PC-3 (cell line): ENCODE data around the gene ARHGAP12. TPM values are rescaled to one million over a fixed set of nuclear protein-coding genes. Genes with fewer than 3 reads are reported as not detected.

Experiments
- ATAC-seq: fragments of 200-7000 bp; cut with Tn5 transposase; 2 replicates; pipeline ENCODE4 v1.9.1; 2020; ENCODE audit warnings: mild to moderate bottlenecking, moderate library complexity
- BruUV-seq: library from RNA; stranded (reverse); fragments of 400-500 nt; replicated peaks from 2 replicates; lab custom pipeline; 2021; lab: Mats Ljungman, UMichigan
- CTCF ChIA-PET: fragments of 300-600 bp; sonication (Branson Sonifier 250); formaldehyde crosslinking; loops from one replicate; lab custom pipeline; 2022; ENCODE audit warnings: antibody characterized with exemption; lab: Charles Lee
- POLR2A ChIA-PET: fragments of 300-600 bp; sonication (Branson Sonifier 250); formaldehyde crosslinking; loops from one replicate; lab custom pipeline; 2022; ENCODE audit warnings: antibody characterized with exemption; ENCODE audit not compliant: unreplicated experiment; lab: Charles Lee
- DNase-seq: peaks from one replicate; pipeline ENCODE4 v3.0.0-alpha.2; 2015
- H2AFZ ChIP-seq: fragments of 300-600 bp; sonication (generic); 2 replicates; pipeline ENCODE4 v1.6.0; 2016; ENCODE audit warnings: antibody characterized with exemption, low read length
- H3F3A ChIP-seq: fragments of 300-600 bp; sonication (generic); one replicate; pipeline ENCODE4 v1.6.0; 2017; ENCODE audit warnings: antibody characterized with exemption, low read length, control low read depth, mild to moderate bottlenecking; ENCODE audit not compliant: unreplicated experiment
- H3K27ac ChIP-seq: fragments of 300-600 bp; sonication (generic); 2 replicates; pipeline ENCODE4 v1.5.1; 2016; ENCODE audit warnings: mild to moderate bottlenecking, low read length
- H3K27me3 ChIP-seq: fragments of 300-600 bp; sonication (generic); 2 replicates; pipeline ENCODE4 v1.6.1; 2016; ENCODE audit warnings: low read length, mixed read lengths
- H3K36me3 ChIP-seq: fragments of 300-600 bp; sonication (generic); 2 replicates; pipeline ENCODE4 v1.6.1; 2016; ENCODE audit warnings: low read depth, mixed run types, low read length, mixed read lengths
- H3K4me1 ChIP-seq: fragments of 300-600 bp; sonication (generic); 2 replicates; pipeline ENCODE4 v1.5.1; 2016; ENCODE audit warnings: low read length; ENCODE audit not compliant: insufficient read depth
- H3K4me2 ChIP-seq: fragments of 300-600 bp; sonication (generic); 2 replicates; pipeline ENCODE4 v1.6.0; 2016; ENCODE audit warnings: low read length
- H3K4me3 ChIP-seq: fragments of 300-600 bp; sonication (generic); 2 replicates; pipeline ENCODE4 v1.5.1; 2016; ENCODE audit warnings: mild to moderate bottlenecking, low read length, mixed read lengths
- H3K79me2 ChIP-seq: fragments of 300-600 bp; sonication (generic); 2 replicates; pipeline ENCODE4 v1.6.1; 2017; ENCODE audit warnings: low read length, mixed read lengths
- H3K9ac ChIP-seq: fragments of 300-600 bp; sonication (generic); 2 replicates; pipeline ENCODE4 v1.6.0; 2016; ENCODE audit warnings: mild to moderate bottlenecking, low read length
- H3K9me2 ChIP-seq: fragments of 300-600 bp; sonication (generic); replicated peaks from 2 replicates; pipeline ENCODE4 v1.6.1; 2016; ENCODE audit warnings: mixed run types, low read length, mixed read lengths
- H3K9me3 ChIP-seq: fragments of 300-600 bp; sonication (generic); 2 replicates; pipeline ENCODE4 v1.6.1; 2016; ENCODE audit warnings: low read length, mixed read lengths
- H4K20me1 ChIP-seq: fragments of 300-600 bp; sonication (generic); 2 replicates; pipeline ENCODE4 v1.6.1; 2016; ENCODE audit warnings: low read length, mixed read lengths
- EZH2 ChIP-seq: fragments of 300-600 bp; sonication (generic); IDR thresholded peaks from one replicate; pipeline ENCODE4 v1.6.1; 2017; ENCODE audit warnings: antibody characterized with exemption, mild to moderate bottlenecking, low read length; ENCODE audit not compliant: unreplicated experiment
- EZH2phosphoT487 ChIP-seq: fragments of 300-600 bp; sonication (generic); IDR thresholded peaks from 2 replicates; pipeline ENCODE4 v1.6.1; 2018; ENCODE audit warnings: mild to moderate bottlenecking, antibody characterized with exemption, low read length, borderline replicate concordance
- intact Hi-C: fragments of 100-400 bp; cut with micrococcal nuclease; formaldehyde crosslinking; loops from 2 replicates; pipeline ENCODE4 v1.9.0; 2023
- total RNA-seq: library from RNA; depleted of rRNA; stranded (reverse); fragments of >200 nt; gene quantifications from 2 replicates; pipeline ENCODE4 v1.2.3, GENCODE V29; 2014
- TF ChIP-seq, protein P1 (sequence below): fragments of 300-600 bp; sonication (generic); conservative IDR thresholded peaks from 2 replicates; pipeline ENCODE4 v1.5.1; 2017; ENCODE audit warnings: antibody characterized with exemption, low read depth, mild to moderate bottlenecking, low read length

The ARHGAP12 gene
- total RNA-seq, 1 experiment from 2014 or later: 16.6 TPM

DNA sequence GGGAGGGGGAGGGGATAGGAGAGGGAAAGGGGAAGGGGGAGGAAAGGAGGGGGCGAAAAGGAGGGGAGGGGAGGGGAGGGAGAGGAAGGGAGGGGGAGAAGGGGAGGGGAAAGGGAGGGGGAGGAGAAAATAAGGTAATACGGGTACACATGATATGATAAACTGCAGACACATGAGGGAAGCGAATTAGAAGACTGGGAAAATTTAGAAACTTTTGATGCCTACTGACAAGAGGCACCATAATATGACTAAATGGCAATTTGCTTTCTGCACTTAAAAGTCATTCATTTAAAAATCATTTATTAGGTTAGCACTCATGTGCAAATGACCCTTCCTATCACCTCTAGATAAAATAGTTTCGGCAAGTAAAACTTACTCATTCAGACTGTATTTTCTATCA, 73.6 kb downstream of the ARHGAP12 start:
- H2AFZ ChIP-seq: no peak overlapping the region
- H3K36me3 ChIP-seq: no peaks in the 10 kb centered on the region
- intact Hi-C loops: no loop called here
- no peaks in the 10 kb centered on the region for H3F3A ChIP-seq
- ChIA-PET CTCF (no interaction called here), POLR2A (no interaction called here)
- H3K9ac ChIP-seq: no peak overlapping the region
- DNase-seq (no peak), ATAC-seq (no peak)
- H3K79me2 ChIP-seq: no peaks in the 10 kb centered on the region
- no peak for TF ChIP-seq EZH2phosphoT487
- TF ChIP-seq, protein P1, sequence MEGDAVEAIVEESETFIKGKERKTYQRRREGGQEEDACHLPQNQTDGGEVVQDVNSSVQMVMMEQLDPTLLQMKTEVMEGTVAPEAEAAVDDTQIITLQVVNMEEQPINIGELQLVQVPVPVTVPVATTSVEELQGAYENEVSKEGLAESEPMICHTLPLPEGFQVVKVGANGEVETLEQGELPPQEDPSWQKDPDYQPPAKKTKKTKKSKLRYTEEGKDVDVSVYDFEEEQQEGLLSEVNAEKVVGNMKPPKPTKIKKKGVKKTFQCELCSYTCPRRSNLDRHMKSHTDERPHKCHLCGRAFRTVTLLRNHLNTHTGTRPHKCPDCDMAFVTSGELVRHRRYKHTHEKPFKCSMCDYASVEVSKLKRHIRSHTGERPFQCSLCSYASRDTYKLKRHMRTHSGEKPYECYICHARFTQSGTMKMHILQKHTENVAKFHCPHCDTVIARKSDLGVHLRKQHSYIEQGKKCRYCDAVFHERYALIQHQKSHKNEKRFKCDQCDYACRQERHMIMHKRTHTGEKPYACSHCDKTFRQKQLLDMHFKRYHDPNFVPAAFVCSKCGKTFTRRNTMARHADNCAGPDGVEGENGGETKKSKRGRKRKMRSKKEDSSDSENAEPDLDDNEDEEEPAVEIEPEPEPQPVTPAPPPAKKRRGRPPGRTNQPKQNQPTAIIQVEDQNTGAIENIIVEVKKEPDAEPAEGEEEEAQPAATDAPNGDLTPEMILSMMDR: no peak
- TF ChIP-seq EZH2: no peak
- H3K4me1 ChIP-seq: no peaks in the 10 kb centered on the region
- no peak overlapping the region for H3K4me3 ChIP-seq
- H3K27me3 ChIP-seq: no peaks in the 10 kb centered on the region
- no peaks in the 10 kb centered on the region for H3K9me2 ChIP-seq
- no peaks in the 10 kb centered on the region for H4K20me1 ChIP-seq
- BruUV-seq: no TSS peak
- H3K9me3 ChIP-seq: no peaks in the 10 kb centered on the region
- no peak overlapping the region for H3K27ac ChIP-seq
- no peak overlapping the region for H3K4me2 ChIP-seq

DNA sequence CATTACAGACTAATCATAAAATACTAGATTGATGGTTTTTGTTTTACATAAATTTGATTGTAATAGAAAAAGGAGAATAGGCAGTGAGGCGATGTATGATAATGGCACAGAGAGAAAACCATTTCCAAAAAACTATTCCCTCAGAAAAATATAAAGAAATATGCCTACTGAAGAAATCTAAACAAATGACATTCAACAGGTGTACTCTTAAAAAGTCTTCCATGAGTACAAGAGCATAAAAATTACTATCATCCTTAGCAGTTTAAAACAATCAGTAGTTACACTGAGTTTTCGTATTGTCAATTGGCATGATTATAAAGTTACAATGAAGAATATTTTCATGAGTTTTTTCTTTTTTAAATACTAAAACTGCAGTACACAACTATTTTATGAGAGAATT, 75.0 kb downstream of the ARHGAP12 start:
- Histone ChIP-seq H3K79me2 (no peaks in the 10 kb centered on the region), H3K27ac (no peak overlapping the region), H3K4me1 (no peaks in the 10 kb centered on the region), H4K20me1 (no peaks in the 10 kb centered on the region), H3K4me2 (no peak overlapping the region), H3K27me3 (no peaks in the 10 kb centered on the region), H2AFZ (no peak overlapping the region), H3K4me3 (no peak overlapping the region), H3K36me3 (no peaks in the 10 kb centered on the region), H3K9me3 (no peaks in the 10 kb centered on the region), H3F3A (no peaks in the 10 kb centered on the region), H3K9ac (no peak overlapping the region), H3K9me2 (no peaks in the 10 kb centered on the region)
- intact Hi-C loops: no loop called here
- no TSS peak for BruUV-seq
- ATAC-seq: no peak
- ChIA-PET CTCF (no interaction called here), POLR2A (no interaction called here)
- TF ChIP-seq EZH2 (no peak), EZH2phosphoT487 (no peak)
- TF ChIP-seq, protein P1: no peak
- DNase-seq: no peak

DNA sequence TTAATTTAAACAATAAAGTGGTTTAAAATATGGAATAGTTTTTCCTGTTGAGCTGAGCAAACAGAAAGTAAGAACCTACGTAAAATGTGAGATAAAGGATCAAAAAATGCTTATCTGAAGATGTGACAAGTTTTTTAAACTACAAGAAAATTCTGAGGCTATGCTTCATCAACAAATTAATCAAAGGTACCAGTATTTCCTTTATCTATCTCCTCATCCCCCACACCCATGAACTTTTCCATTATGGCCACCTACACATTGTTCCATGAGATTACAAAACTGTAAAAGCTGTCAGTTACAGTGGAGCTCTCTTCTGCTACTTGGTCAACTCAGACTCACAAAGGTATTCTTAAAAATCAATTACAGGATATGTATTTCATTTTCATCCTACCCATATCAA, 77.4 kb downstream of the ARHGAP12 start:
- no TSS peak for BruUV-seq
- intact Hi-C loops: no loop called here
- no peaks in the 10 kb centered on the region for H3K36me3 ChIP-seq
- ATAC-seq: no peak
- no peaks in the 10 kb centered on the region for H3K27me3 ChIP-seq
- H2AFZ ChIP-seq: no peak overlapping the region
- H3K4me2 ChIP-seq: no peak overlapping the region
- no peaks in the 10 kb centered on the region for H4K20me1 ChIP-seq
- H3K4me1 ChIP-seq: no peaks in the 10 kb centered on the region
- no peak for TF ChIP-seq EZH2
- no peak for TF ChIP-seq EZH2phosphoT487
- TF ChIP-seq, protein P1: no peak
- H3K9me3 ChIP-seq: no peaks in the 10 kb centered on the region
- no peak for DNase-seq
- POLR2A ChIA-PET: no interaction called here
- no peaks in the 10 kb centered on the region for H3K9me2 ChIP-seq
- no peak overlapping the region for H3K9ac ChIP-seq
- H3K79me2 ChIP-seq: no peaks in the 10 kb centered on the region
- CTCF ChIA-PET: no interaction called here
- no peak overlapping the region for H3K27ac ChIP-seq
- no peak overlapping the region for H3K4me3 ChIP-seq
- no peaks in the 10 kb centered on the region for H3F3A ChIP-seq
